ENCODE results near the gene CDS1. TPM values are rescaled to one million over a fixed set of nuclear protein-coding genes. Genes with fewer than 3 reads are reported as not detected.

The CDS1 gene
- total RNA-seq, 2 experiments from 2014 or later = 0.17 to 0.36 TPM

- peaks cover 14% of the 10 kb centered on the region for H3K27me3 Mint-ChIP-seq (ENCODE audit: low read depth)
- H3K4me3 Mint-ChIP-seq = no peak overlapping the region
- intact Hi-C loops (cut with micrococcal nuclease) = loop anchor here (1.0 kb wide), 2 partner anchors 172 to 393 kb away; no protein-coding TSS in a partner anchor
- no peaks in the 10 kb centered on the region for H3K36me3 Mint-ChIP-seq (ENCODE audit: low read depth)
- CTCF ChIA-PET = interaction anchor here (0.6 to 1.4 kb wide), 8 partner anchors 10 to 1723 kb away, joined by 3 to 18 read pairs (median 4); no protein-coding TSS in a partner anchor
- H3K9me3 Mint-ChIP-seq = no peaks in the 10 kb centered on the region
- H3K27ac Mint-ChIP-seq = no peak overlapping the region
- peak; percentile 35 for DNase-seq
- H3K4me1 Mint-ChIP-seq (ENCODE audit: low read depth) = peaks cover 13% of the 10 kb centered on the region
Measured at GRCh38 chr4:84578540-84579402, 4.2 kb upstream of the CDS1 start.

GRCh38 chr4:84579403-84579776 is 3.5 kb upstream of the CDS1 start:
- H3K4me1 Mint-ChIP-seq (ENCODE audit: low read depth) = peaks cover 12% of the 10 kb centered on the region
- no peak overlapping the region for H3K27ac Mint-ChIP-seq
- no peaks in the 10 kb centered on the region for H3K36me3 Mint-ChIP-seq (ENCODE audit: low read depth)
- H3K27me3 Mint-ChIP-seq (ENCODE audit: low read depth) = peaks cover 20% of the 10 kb centered on the region
- intact Hi-C loops (cut with micrococcal nuclease) = no loop called here
- H3K9me3 Mint-ChIP-seq = no peaks in the 10 kb centered on the region
- CTCF ChIA-PET = interaction anchor here (1.1 to 1.4 kb wide), 4 partner anchors 9 to 392 kb away, joined by 3 to 18 read pairs (median 4); no protein-coding TSS in a partner anchor
- H3K4me3 Mint-ChIP-seq = no peak overlapping the region
- no peak for DNase-seq

GRCh38 chr4:84582302-84582987 is 482 bp upstream of the CDS1 start:
- Mint-ChIP-seq H3K4me3 (peak overlapping the region; percentile 69), H3K4me1 (ENCODE audit: low read depth) (peaks cover 12% of the 10 kb centered on the region), H3K36me3 (ENCODE audit: low read depth) (no peaks in the 10 kb centered on the region), H3K9me3 (no peaks in the 10 kb centered on the region), H3K27me3 (ENCODE audit: low read depth) (peaks cover 34% of the 10 kb centered on the region), H3K27ac (no peak overlapping the region)
- intact Hi-C loops (cut with micrococcal nuclease) = loop anchor here (1.0 to 10.0 kb wide), 8 partner anchors 14 to 1678 kb away; partner anchors contain the start of genes ABRAXAS1, HELQ, NKX6-1 and PLAC8
- DNase-seq = peak; percentile 95
- CTCF ChIA-PET = interaction anchor here (0.5 kb wide), 1 partner anchor 89 kb away, joined by 3 read pairs; no protein-coding TSS in a partner anchor

- CTCF ChIA-PET = no interaction called here
- H3K27me3 Mint-ChIP-seq (ENCODE audit: low read depth) = peaks cover 31% of the 10 kb centered on the region
Measured at GRCh38 chr4:84583876-84584380, 1.0 kb downstream of the CDS1 start.

GRCh38 chr4:84585251-84585650 is 2.3 kb downstream of the CDS1 start:
- CTCF ChIA-PET = no interaction called here
- intact Hi-C loops (cut with micrococcal nuclease) = loop anchor here (10.0 kb wide), 3 partner anchors 1230 to 1680 kb away; partner anchors contain the start of genes PLAC8 and THAP9
- no peak overlapping the region for H3K4me3 Mint-ChIP-seq

More at GRCh38 chr4:84583876-84584380, 1.0 kb downstream of the CDS1 start:
- H3K27ac Mint-ChIP-seq = no peak overlapping the region
- H3K9me3 Mint-ChIP-seq = peaks cover 2% of the 10 kb centered on the region
- H3K4me1 Mint-ChIP-seq (ENCODE audit: low read depth) = peaks cover 12% of the 10 kb centered on the region
- H3K4me3 Mint-ChIP-seq = peak overlapping the region; percentile 78
- DNase-seq = peak; percentile 18
- intact Hi-C loops (cut with micrococcal nuclease) = loop anchor here (2.0 to 10.0 kb wide), 6 partner anchors 85 to 1679 kb away; partner anchors contain the start of genes HELQ, NKX6-1, PLAC8 and THAP9
- H3K36me3 Mint-ChIP-seq (ENCODE audit: low read depth) = no peaks in the 10 kb centered on the region

GRCh38 chr4:84594724-84595123 is 11.8 kb downstream of the CDS1 start:
- intact Hi-C loops (cut with micrococcal nuclease) = no loop called here
- H3K4me1 Mint-ChIP-seq (ENCODE audit: low read depth) = peaks cover 7% of the 10 kb centered on the region
- H3K9me3 Mint-ChIP-seq = no peaks in the 10 kb centered on the region
- H3K4me3 Mint-ChIP-seq = no peak overlapping the region
- no peak overlapping the region for H3K27ac Mint-ChIP-seq
- H3K27me3 Mint-ChIP-seq (ENCODE audit: low read depth) = peaks cover 5% of the 10 kb centered on the region
- no peaks in the 10 kb centered on the region for H3K36me3 Mint-ChIP-seq (ENCODE audit: low read depth)
- DNase-seq = no peak
- CTCF ChIA-PET = interaction anchor here (0.6 kb wide), 1 partner anchor 25 kb away, joined by 3 read pairs; no protein-coding TSS in a partner anchor

More at GRCh38 chr4:84585251-84585650, 2.3 kb downstream of the CDS1 start:
- no peak overlapping the region for H3K27ac Mint-ChIP-seq
- peaks cover 31% of the 10 kb centered on the region for H3K27me3 Mint-ChIP-seq (ENCODE audit: low read depth)
- H3K4me1 Mint-ChIP-seq (ENCODE audit: low read depth) = peaks cover 12% of the 10 kb centered on the region
- H3K36me3 Mint-ChIP-seq (ENCODE audit: low read depth) = no peaks in the 10 kb centered on the region
- no peak for DNase-seq
- H3K9me3 Mint-ChIP-seq = peaks cover 2% of the 10 kb centered on the region

GRCh38 chr4:84596826-84597225 is 13.9 kb downstream of the CDS1 start:
- H3K4me3 Mint-ChIP-seq = no peak overlapping the region
- H3K36me3 Mint-ChIP-seq (ENCODE audit: low read depth) = no peaks in the 10 kb centered on the region
- H3K9me3 Mint-ChIP-seq = no peaks in the 10 kb centered on the region
- peak; percentile 43 for DNase-seq
- no peak overlapping the region for H3K27ac Mint-ChIP-seq
- H3K27me3 Mint-ChIP-seq (ENCODE audit: low read depth) = peaks cover 1% of the 10 kb centered on the region
- peaks cover 7% of the 10 kb centered on the region for H3K4me1 Mint-ChIP-seq (ENCODE audit: low read depth)
- CTCF ChIA-PET = no interaction called here
- intact Hi-C loops (cut with micrococcal nuclease) = loop anchor here (1.0 kb wide), 1 partner anchor 15 kb away; no protein-coding TSS in a partner anchor

- intact Hi-C loops (cut with micrococcal nuclease) = no loop called here
- no peak for DNase-seq
- Mint-ChIP-seq H3K9me3 (no peaks in the 10 kb centered on the region), H3K36me3 (ENCODE audit: low read depth) (no peaks in the 10 kb centered on the region), H3K27ac (no peak overlapping the region), H3K4me1 (ENCODE audit: low read depth) (peaks cover 7% of the 10 kb centered on the region), H3K4me3 (no peak overlapping the region), H3K27me3 (ENCODE audit: low read depth) (no peaks in the 10 kb centered on the region)
- CTCF ChIA-PET = no interaction called here
Measured at GRCh38 chr4:84597450-84597849, 14.5 kb downstream of the CDS1 start.

- intact Hi-C loops (cut with micrococcal nuclease) = no loop called here
- CTCF ChIA-PET = no interaction called here
Measured at GRCh38 chr4:84606645-84607044, 23.7 kb downstream of the CDS1 start.

GRCh38 chr4:84611531-84611930 is 28.6 kb downstream of the CDS1 start:
- CTCF ChIA-PET = no interaction called here
- no peak overlapping the region for H3K27ac Mint-ChIP-seq
- H3K4me1 Mint-ChIP-seq (ENCODE audit: low read depth) = no peaks in the 10 kb centered on the region
- no peaks in the 10 kb centered on the region for H3K27me3 Mint-ChIP-seq (ENCODE audit: low read depth)
- intact Hi-C loops (cut with micrococcal nuclease) = no loop called here
- no peaks in the 10 kb centered on the region for H3K9me3 Mint-ChIP-seq
- DNase-seq = no peak
- H3K4me3 Mint-ChIP-seq = no peak overlapping the region
- H3K36me3 Mint-ChIP-seq (ENCODE audit: low read depth) = peaks cover 2% of the 10 kb centered on the region

More at GRCh38 chr4:84606645-84607044, 23.7 kb downstream of the CDS1 start:
- H3K27me3 Mint-ChIP-seq (ENCODE audit: low read depth) = no peaks in the 10 kb centered on the region
- no peak overlapping the region for H3K27ac Mint-ChIP-seq
- peaks cover 2% of the 10 kb centered on the region for H3K36me3 Mint-ChIP-seq (ENCODE audit: low read depth)
- DNase-seq = no peak
- H3K4me3 Mint-ChIP-seq = no peak overlapping the region
- H3K4me1 Mint-ChIP-seq (ENCODE audit: low read depth) = no peaks in the 10 kb centered on the region
- no peaks in the 10 kb centered on the region for H3K9me3 Mint-ChIP-seq

- intact Hi-C loops (cut with micrococcal nuclease) = no loop called here
- Mint-ChIP-seq H3K27ac (no peak overlapping the region), H3K4me1 (ENCODE audit: low read depth) (no peaks in the 10 kb centered on the region), H3K36me3 (ENCODE audit: low read depth) (no peaks in the 10 kb centered on the region), H3K9me3 (no peaks in the 10 kb centered on the region), H3K27me3 (ENCODE audit: low read depth) (no peaks in the 10 kb centered on the region), H3K4me3 (no peak overlapping the region)
- CTCF ChIA-PET = no interaction called here
- DNase-seq = no peak
Measured at GRCh38 chr4:84614891-84615290, 32.0 kb downstream of the CDS1 start.

GRCh38 chr4:84615355-84615754 is 32.4 kb downstream of the CDS1 start:
- CTCF ChIA-PET = no interaction called here
- H3K27ac Mint-ChIP-seq = no peak overlapping the region

More at GRCh38 chr4:84615355-84615754, 32.4 kb downstream of the CDS1 start:
- intact Hi-C loops (cut with micrococcal nuclease) = no loop called here
- H3K4me3 Mint-ChIP-seq = no peak overlapping the region
- H3K4me1 Mint-ChIP-seq (ENCODE audit: low read depth) = no peaks in the 10 kb centered on the region
- no peaks in the 10 kb centered on the region for H3K9me3 Mint-ChIP-seq
- H3K27me3 Mint-ChIP-seq (ENCODE audit: low read depth) = no peaks in the 10 kb centered on the region
- no peaks in the 10 kb centered on the region for H3K36me3 Mint-ChIP-seq (ENCODE audit: low read depth)
- DNase-seq = no peak
